ENCODE data around the gene RGS19. TPM values are rescaled to one million over a fixed set of nuclear protein-coding genes. Genes with fewer than 3 reads are reported as not detected.
A peak's percentile ranks its signal among the peaks of the same experiment; 100 is the strongest.

Gene RGS19
- total RNA-seq, 1 donor from 2014 or later, result 10.8 TPM

GRCh38 chr20:64110411-64111068, 31.2 kb upstream of the RGS19 start:
- intact Hi-C loops (cut with DNase I), result loop anchor here (5.0 kb wide), 1 partner anchor 1643 kb away; no protein-coding TSS in a partner anchor

GRCh38 chr20:64109831-64110391, 30.6 kb upstream of the RGS19 start:
- DNase-seq (ENCODE audit: low spot score) (peak; percentile 42), ATAC-seq (no peak)
- intact Hi-C loops (cut with DNase I), result loop anchor here (5.0 kb wide), 1 partner anchor 1643 kb away; no protein-coding TSS in a partner anchor

More at GRCh38 chr20:64110411-64111068, 31.2 kb upstream of the RGS19 start:
- ATAC-seq, result no peak
- DNase-seq (ENCODE audit: low spot score), result no peak

- intact Hi-C loops (cut with DNase I), result no loop called here
- DNase-seq (ENCODE audit: low spot score), result peak; percentile 51
- ATAC-seq, result no peak
Measured at GRCh38 chr20:64108731-64109681, 29.7 kb upstream of the RGS19 start.

- ATAC-seq, result no peak
- intact Hi-C loops (cut with DNase I), result no loop called here
- peak; percentile 49 for DNase-seq (ENCODE audit: low spot score)
Measured at GRCh38 chr20:64107736-64108457, 28.6 kb upstream of the RGS19 start.

GRCh38 chr20:64106981-64107735, 27.8 kb upstream of the RGS19 start, which contains the start of gene NPBWR2:
TSS of gene NPBWR2 (minus strand) at chr20:64107565. CDS start at chr20:64106831, 734 bp downstream.
- ATAC-seq (no peak), DNase-seq (ENCODE audit: low spot score) (peak; percentile 41)
- intact Hi-C loops (cut with DNase I), result no loop called here

- intact Hi-C loops (cut with DNase I), result no loop called here
- DNase-seq (ENCODE audit: low spot score) (peak; percentile 45), ATAC-seq (no peak)
Measured at GRCh38 chr20:64106435-64106961, 27.2 kb upstream of the RGS19 start.

GRCh38 chr20:64105846-64106434, 26.6 kb upstream of the RGS19 start:
- no peak for ATAC-seq
- intact Hi-C loops (cut with DNase I), result no loop called here

GRCh38 chr20:64104667-64105451, 25.5 kb upstream of the RGS19 start:
- peak; percentile 48 for DNase-seq (ENCODE audit: low spot score)
- intact Hi-C loops (cut with DNase I), result no loop called here
- no peak for ATAC-seq

More at GRCh38 chr20:64105846-64106434, 26.6 kb upstream of the RGS19 start:
- peak; percentile 38 for DNase-seq (ENCODE audit: low spot score)

GRCh38 chr20:64103871-64104666, 24.8 kb upstream of the RGS19 start:
- DNase-seq (ENCODE audit: low spot score), result peak; percentile 50
- no peak for ATAC-seq
- intact Hi-C loops (cut with DNase I), result no loop called here

GRCh38 chr20:64102647-64103354, 23.5 kb upstream of the RGS19 start:
- intact Hi-C loops (cut with DNase I), result no loop called here
- no peak for ATAC-seq
- DNase-seq (ENCODE audit: low spot score), result peak; percentile 27

GRCh38 chr20:64101731-64102621, 22.7 kb upstream of the RGS19 start:
- intact Hi-C loops (cut with DNase I), result no loop called here
- ATAC-seq (peak; percentile 17), DNase-seq (ENCODE audit: low spot score) (no peak)

GRCh38 chr20:64100946-64101688, 21.8 kb upstream of the RGS19 start:
- intact Hi-C loops (cut with DNase I), result no loop called here
- ATAC-seq, result no peak
- DNase-seq (ENCODE audit: low spot score), result no peak

- ATAC-seq (no peak), DNase-seq (ENCODE audit: low spot score) (no peak)
- intact Hi-C loops (cut with DNase I), result no loop called here
Measured at GRCh38 chr20:64100566-64100888, 21.2 kb upstream of the RGS19 start.

All from sciatic nerve (tissue), 2 donors.